HFFc6 (cell line): Measurements from ENCODE around the gene CEP76. TPM values are rescaled to one million over a fixed set of nuclear protein-coding genes. Genes with fewer than 3 reads are reported as not detected.

Source experiments
- DNase-seq: peaks from one replicate; pipeline ENCODE4 v3.0.0-alpha.2; 2018
- H3K27ac Mint-ChIP-seq: 2 replicates; pipeline ENCODE4 v1.8.0; 2020; ENCODE audit warnings: mild to moderate bottlenecking, mixed read lengths
- H3K27me3 Mint-ChIP-seq: 2 replicates; pipeline ENCODE4 v1.8.0; 2021; ENCODE audit warnings: mild to moderate bottlenecking, moderate library complexity, mixed read lengths; ENCODE audit not compliant: insufficient read depth
- H3K36me3 Mint-ChIP-seq: 2 replicates; pipeline ENCODE4 v1.8.0; 2021; ENCODE audit warnings: low read depth, mixed read lengths
- H3K4me1 Mint-ChIP-seq: 2 replicates; pipeline ENCODE4 v1.8.0; 2020; ENCODE audit warnings: low read depth, mixed read lengths
- H3K4me3 Mint-ChIP-seq: 2 replicates; pipeline ENCODE4 v1.8.0; 2020; ENCODE audit warnings: mild to moderate bottlenecking, moderate library complexity, mixed read lengths
- H3K9me3 Mint-ChIP-seq: 2 replicates; pipeline ENCODE4 v1.8.0; 2020; ENCODE audit warnings: mild to moderate bottlenecking, mixed read lengths
- CTCF ChIP-seq: fragments of 200-600 bp; sonication (generic); IDR thresholded peaks from 2 replicates; pipeline ENCODE4 v1.5.0; 2021; ENCODE audit warnings: antibody characterized with exemption, mild to moderate bottlenecking
- total RNA-seq, 6 experiments: library from RNA; stranded (reverse); fragmentation: NEBNext Ultra II Directional; extraction: Animal tissue kit (Norgen Biotek cat#: 25700); gene quantifications; 2 replicates in 1 of 6; 3 replicates in 5 of 6; pipeline ENCODE4 v1.2.3, GENCODE V29; 2021

The CEP76 gene
- total RNA-seq, 6 experiments from 2014 or later, result 5.5 to 8.0 (median 7.6) TPM

GRCh38 chr18:12722731-12723130 is 20.2 kb upstream of the CEP76 start:
- H3K36me3 Mint-ChIP-seq, result peaks cover 13% of the 10 kb centered on the region; the same call in 1 of the 2 replicates
- H3K4me3 Mint-ChIP-seq, result no peak overlapping the region

GRCh38 chr18:12721495-12722275 is 19.2 kb upstream of the CEP76 start:
- Mint-ChIP-seq H3K27ac (peak overlapping the region; percentile 7; the same call in 1 of the 2 replicates), H3K4me3 (no peak overlapping the region), H3K4me1 (no peaks in the 10 kb centered on the region; the same call in 1 of the 2 replicates), H3K36me3 (peaks cover 14% of the 10 kb centered on the region; the same call in 1 of the 2 replicates), H3K9me3 (no peaks in the 10 kb centered on the region), H3K27me3 (no peaks in the 10 kb centered on the region)
- TF ChIP-seq CTCF, result no peak
- DNase-seq, result no peak

More at GRCh38 chr18:12722731-12723130, 20.2 kb upstream of the CEP76 start:
- DNase-seq, result no peak
- no peaks in the 10 kb centered on the region for H3K9me3 Mint-ChIP-seq
- H3K27ac Mint-ChIP-seq, result no peak overlapping the region
- H3K4me1 Mint-ChIP-seq, result peaks cover 8% of the 10 kb centered on the region
- no peak for TF ChIP-seq CTCF
- H3K27me3 Mint-ChIP-seq, result no peaks in the 10 kb centered on the region; the same call in 1 of the 2 replicates

- no peaks in the 10 kb centered on the region for H3K4me1 Mint-ChIP-seq
- no peak for TF ChIP-seq CTCF
- H3K9me3 Mint-ChIP-seq, result no peaks in the 10 kb centered on the region
- DNase-seq, result no peak
- H3K36me3 Mint-ChIP-seq, result peaks cover 11% of the 10 kb centered on the region
- no peaks in the 10 kb centered on the region for H3K27me3 Mint-ChIP-seq
- no peak overlapping the region for H3K4me3 Mint-ChIP-seq
- no peak overlapping the region for H3K27ac Mint-ChIP-seq
Measured at GRCh38 chr18:12711446-12711845, 8.9 kb upstream of the CEP76 start.

GRCh38 chr18:12703664-12704063 is 1.1 kb upstream of the CEP76 start:
- TF ChIP-seq CTCF, result no peak
- peak; percentile 35 for DNase-seq
- peak overlapping the region; percentile 100 for H3K27ac Mint-ChIP-seq
- no peaks in the 10 kb centered on the region for H3K27me3 Mint-ChIP-seq
- peak overlapping the region; percentile 97 for H3K4me3 Mint-ChIP-seq
- peaks cover 8% of the 10 kb centered on the region; the same call in 1 of the 2 replicates for H3K9me3 Mint-ChIP-seq
- peaks cover 44% of the 10 kb centered on the region for H3K4me1 Mint-ChIP-seq
- H3K36me3 Mint-ChIP-seq, result peaks cover 27% of the 10 kb centered on the region

- peaks cover 8% of the 10 kb centered on the region; the same call in 1 of the 2 replicates for H3K9me3 Mint-ChIP-seq
- H3K27me3 Mint-ChIP-seq, result no peaks in the 10 kb centered on the region
- peak overlapping the region; percentile 97 for H3K4me3 Mint-ChIP-seq
- TF ChIP-seq CTCF, result no peak
- peaks cover 31% of the 10 kb centered on the region for H3K36me3 Mint-ChIP-seq
- H3K4me1 Mint-ChIP-seq, result peaks cover 44% of the 10 kb centered on the region
- no peak for DNase-seq
- H3K27ac Mint-ChIP-seq, result peak overlapping the region; percentile 100
Measured at GRCh38 chr18:12703096-12703567, 609 bp upstream of the CEP76 start.
